GM18502 (cell line): ENCODE data around the gene AFAP1L2.

Source experiments
- ATAC-seq: cut with Tn5 transposase; IDR thresholded peaks from one replicate; pipeline ENCODE4 v1.9.1; 2021; ENCODE audit warnings: mild to moderate bottlenecking; ENCODE audit not compliant: unreplicated experiment, poor library complexity

AFAP1L2 gene

GRCh38 chr10:114301177-114301576 is 103.1 kb downstream of the AFAP1L2 start:
- no peak for ATAC-seq

DNA sequence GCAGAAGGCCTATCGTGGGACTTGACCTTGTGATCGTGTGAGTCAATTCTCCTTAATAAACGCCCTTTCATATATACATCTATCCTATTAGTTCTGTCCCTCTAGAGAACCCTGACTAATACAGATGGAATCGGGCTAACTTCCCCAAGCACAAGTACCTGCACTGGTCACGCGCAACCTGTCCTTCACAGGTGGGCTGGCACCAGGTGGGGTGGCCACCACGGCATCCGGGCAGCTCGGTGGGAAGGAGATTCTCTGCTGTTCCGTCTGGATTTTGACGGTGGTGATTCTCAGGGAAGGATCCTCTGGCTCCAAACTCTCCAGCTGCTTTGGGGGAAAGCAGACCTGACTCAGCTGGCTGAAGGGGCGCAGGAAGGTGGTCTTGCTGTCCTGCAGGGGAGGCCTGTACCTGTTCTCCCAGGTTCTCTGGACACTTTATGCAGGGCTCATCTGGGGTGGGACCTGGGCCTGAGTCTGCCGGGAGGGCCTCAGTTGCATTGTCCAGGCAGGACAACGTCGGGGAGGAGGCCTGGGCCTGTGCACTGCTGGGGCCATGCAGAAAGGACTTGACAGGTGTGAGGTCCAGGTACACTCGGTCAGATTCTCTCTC is 104.2 kb downstream of the AFAP1L2 start:
- ATAC-seq, result no peak

DNA sequence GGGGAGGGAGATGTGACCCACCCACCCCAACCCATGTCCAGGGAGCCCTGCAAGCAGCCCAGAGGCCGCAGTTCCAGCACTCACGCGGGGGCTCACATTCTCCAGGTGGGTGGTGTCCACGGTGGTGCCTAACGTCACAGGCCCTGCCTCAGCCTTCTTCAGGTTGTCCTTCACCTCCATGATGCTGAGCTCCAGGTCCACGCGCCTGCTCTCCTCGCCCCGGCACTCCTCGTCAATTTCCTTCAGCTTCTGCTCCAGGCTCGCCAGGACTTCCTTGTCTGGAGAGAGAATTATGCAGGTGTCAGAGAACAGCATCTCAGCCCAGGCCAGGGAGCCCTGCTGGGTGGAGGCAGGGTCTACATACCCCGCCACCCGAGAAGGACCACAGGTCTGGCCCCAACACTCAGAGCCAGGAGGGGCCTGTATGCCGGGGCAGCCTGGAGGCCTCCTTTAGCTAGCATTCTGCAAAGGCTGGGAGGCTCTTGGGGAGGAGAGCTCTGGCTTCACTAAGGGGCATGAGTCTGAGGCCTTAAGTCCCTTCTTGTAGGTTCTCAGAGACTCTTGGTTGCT is 107.1 kb downstream of the AFAP1L2 start:
- no peak for ATAC-seq

GRCh38 chr10:114295393-114295792 is 108.9 kb downstream of the AFAP1L2 start:
- ATAC-seq, result no peak

- ATAC-seq, result no peak
Measured at GRCh38 chr10:114294549-114294948, 109.8 kb downstream of the AFAP1L2 start.

DNA sequence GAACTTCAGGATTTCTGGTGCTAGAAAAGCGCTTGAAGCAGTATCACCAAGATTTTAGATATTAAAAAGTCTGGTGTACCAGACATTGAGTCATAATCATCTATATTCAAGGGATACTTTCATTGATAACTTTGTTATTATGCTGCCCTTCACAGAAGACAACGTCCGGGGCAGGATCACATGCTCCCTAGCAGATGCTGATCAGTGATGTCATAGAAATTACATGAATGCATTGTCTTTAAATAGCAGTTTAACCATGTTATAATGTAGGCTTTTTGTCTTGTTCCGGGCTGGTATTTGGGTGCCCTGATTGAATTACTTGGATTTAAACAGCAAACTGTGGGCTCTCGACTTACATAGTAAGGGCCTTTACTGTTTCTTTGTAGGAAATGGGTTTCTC is 111.2 kb downstream of the AFAP1L2 start:
- no peak for ATAC-seq

DNA sequence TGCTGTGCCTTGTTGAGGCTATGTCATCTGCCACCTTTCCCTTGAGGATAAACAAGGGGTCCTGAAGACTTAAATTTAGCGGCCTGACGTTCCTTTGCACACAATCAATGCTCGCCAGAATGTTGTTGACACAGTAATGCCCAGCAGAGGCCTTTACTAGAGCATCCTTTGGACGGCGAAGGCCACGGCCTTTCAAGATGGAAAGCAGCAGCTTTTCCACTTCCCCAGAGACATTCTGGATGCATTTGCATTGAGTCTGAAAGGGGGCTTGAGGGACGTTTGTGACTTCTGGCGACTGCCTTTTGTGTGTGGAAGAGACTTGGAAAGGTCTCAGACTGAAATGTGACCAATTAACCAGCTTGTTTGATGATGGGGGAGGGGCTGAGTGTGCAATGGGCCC is 112.8 kb downstream of the AFAP1L2 start:
- ATAC-seq, result no peak

DNA sequence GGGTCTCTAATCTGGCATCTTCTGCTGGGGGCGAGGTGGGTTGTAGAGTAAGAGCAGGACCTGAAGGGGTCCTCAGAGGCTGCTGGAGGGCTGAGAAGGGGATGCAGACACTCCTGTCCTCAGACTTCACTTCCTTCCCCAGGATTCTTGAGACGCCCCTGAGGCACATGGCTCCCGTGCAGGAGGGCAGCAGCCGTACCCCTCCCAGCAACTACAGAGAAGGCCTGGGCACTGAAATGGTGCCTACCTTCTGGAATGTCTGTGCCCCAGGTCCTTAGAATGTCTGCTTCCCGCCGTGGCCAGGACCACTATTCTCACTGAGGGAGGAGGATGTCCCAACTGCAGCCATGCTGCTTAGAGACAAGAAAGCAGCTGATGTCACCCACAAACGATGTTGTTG is 113.2 kb downstream of the AFAP1L2 start:
- ATAC-seq, result no peak

DNA sequence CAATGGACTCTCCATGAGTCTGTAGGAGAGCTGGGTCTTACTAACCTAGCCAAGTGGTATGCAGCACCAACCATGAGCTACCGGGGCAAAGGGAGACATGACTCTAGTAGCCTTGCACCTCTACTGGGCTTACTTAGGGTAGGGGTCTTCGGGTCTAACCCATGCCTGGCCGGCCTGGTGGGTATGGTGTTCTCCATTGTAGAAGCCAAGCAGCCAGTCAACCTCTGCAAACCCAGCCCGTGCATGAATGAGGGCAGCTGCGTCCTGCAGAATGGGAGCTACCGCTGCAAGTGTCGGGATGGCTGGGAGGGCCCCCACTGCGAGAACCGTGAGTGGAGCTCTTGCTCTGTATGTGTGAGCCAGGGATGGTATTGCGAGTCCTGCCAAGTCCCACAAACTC is 114.3 kb downstream of the AFAP1L2 start:
- no peak for ATAC-seq

- ATAC-seq, result no peak
Measured at GRCh38 chr10:114289096-114289436, 115.2 kb downstream of the AFAP1L2 start.

DNA sequence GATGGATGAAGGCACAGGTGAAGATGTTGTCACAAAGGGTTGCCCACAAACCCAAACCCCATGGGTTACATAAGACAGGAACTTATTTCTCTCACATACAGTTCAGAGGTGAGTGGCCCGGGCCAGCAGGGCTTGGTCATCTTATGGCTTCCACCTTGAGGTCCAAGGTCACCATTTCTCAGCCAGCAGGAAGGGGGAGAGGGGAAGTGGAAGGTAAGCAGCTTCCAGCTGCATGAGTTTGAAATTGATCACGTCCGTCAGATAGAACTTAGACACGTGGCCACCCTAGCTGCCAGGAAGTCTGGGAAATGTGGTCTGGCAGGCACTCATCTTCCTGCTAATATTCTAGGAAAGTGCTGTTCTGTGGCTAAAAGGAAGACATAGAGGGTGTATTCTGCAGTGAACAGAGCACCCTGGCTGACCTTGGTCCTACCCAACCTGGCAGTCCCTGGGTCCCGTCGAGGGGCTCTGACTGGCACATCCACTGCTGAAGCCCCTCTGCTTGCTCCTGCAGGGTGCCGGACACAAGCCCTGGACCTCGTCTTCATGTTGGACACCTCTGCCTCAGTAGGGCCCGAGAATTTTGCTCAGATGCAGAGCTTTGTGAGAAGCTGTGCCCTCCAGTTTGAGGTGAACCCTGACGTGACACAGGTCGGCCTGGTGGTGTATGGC is 115.7 kb downstream of the AFAP1L2 start:
- ATAC-seq, result no peak

GRCh38 chr10:114286921-114287320 is 117.4 kb downstream of the AFAP1L2 start:
- no peak for ATAC-seq

- no peak for ATAC-seq
Measured at GRCh38 chr10:114285961-114286441, 118.3 kb downstream of the AFAP1L2 start.

- no peak for ATAC-seq
Measured at GRCh38 chr10:114284346-114285071, 119.8 kb downstream of the AFAP1L2 start.

- no peak for ATAC-seq
Measured at GRCh38 chr10:114283535-114284234, 120.6 kb downstream of the AFAP1L2 start.

DNA sequence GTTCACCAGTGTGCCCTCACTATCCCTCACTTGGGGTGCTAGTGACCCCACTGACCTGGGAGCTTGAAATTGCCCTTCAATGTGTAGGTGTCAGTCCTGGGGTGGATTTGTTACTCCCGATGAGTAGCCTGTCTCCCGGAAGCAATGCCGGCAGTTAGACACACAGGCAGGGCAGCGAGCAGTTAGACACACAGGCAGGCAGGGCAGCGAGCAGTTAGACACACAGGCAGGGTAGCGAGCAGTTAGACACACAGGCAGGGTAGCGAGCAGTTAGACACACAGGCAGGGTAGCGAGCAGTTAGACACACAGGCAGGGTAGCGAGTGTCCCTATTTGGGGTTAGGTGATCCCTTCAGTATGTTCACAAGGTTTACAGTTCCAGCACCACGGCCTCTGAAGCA is 121.2 kb downstream of the AFAP1L2 start:
- ATAC-seq, result no peak

GRCh38 chr10:114282526-114282925 is 121.8 kb downstream of the AFAP1L2 start:
- ATAC-seq, result no peak

GRCh38 chr10:114281461-114281860 is 122.8 kb downstream of the AFAP1L2 start:
- ATAC-seq, result no peak

GRCh38 chr10:114281006-114281405 is 123.3 kb downstream of the AFAP1L2 start:
- ATAC-seq, result no peak

DNA sequence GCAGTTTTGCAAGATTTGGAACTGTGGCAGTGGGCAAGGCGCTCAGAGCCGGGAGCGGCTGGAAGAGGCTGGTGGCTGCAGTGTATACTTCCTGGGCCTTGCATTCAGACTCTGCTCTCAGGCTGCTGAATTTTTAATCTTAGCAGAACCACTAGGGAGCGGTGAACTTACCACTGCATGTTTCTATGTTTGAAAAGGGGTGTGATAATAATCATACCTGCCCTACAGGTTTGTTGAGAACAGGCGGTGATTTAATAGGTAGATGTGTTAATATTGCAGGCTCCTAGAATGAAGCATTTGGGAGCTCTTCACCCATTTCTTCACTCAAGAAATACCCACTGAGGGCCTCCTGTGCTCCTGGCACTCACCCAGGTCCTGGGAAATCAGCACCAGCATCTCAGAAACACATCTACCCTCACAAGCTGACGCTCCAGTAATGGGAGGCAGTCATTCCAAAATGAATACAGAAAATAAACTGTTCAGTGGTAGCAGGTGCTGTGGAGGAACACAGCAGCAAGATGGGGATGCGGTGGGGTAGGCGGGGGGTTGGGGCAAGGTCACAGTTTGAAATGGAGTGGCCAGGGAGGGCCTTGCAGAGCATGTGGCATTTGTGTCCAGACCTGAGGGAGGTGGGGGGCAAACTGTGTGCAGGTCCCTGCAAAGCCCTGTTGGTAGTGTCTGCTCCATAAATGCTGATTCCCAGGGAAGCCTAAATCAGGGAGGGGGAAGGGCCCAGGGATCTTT is 124.2 kb downstream of the AFAP1L2 start:
- ATAC-seq, result no peak
